Naive thymus-derived CD4-positive, alpha-beta T cell (primary cell): ENCODE results near the gene TMEM151B. TPM values are rescaled to one million over a fixed set of nuclear protein-coding genes. Genes with fewer than 3 reads are reported as not detected.
A peak's percentile ranks its signal among the peaks of the same experiment; 100 is the strongest.

Experiments
- ATAC-seq: fragments of 150-1000 bp; cut with Tn5 transposase; 2 replicates; pipeline ENCODE4 v1.10.0; 2021; ENCODE audit warnings: mild to moderate bottlenecking, moderate library complexity
- CTCF ChIA-PET: fragments of 350-600 bp; sonication (Branson Sonifier 250); formaldehyde crosslinking; loops from one replicate; lab custom pipeline; 2021; ENCODE audit warnings: antibody characterized with exemption; lab: Charles Lee
- POLR2A ChIA-PET: fragments of 350-600 bp; sonication (Branson Sonifier 250); formaldehyde crosslinking; loops from one replicate; lab custom pipeline; 2021; ENCODE audit warnings: antibody characterized with exemption, inconsistent platforms; lab: Charles Lee
- DNase-seq, 9 donors: peaks; one replicate each; pipeline versions ENCODE4 v3.0.0 to v3.0.0-alpha.2; 2020 to 2022; ENCODE audit warnings: mixed read lengths in 1 of 9
- H3K27ac ChIP-seq: one replicate; pipeline ENCODE4 v1.7.0; 2013; ENCODE audit warnings: mild to moderate bottlenecking, low read depth, low read length, moderate library complexity
- H3K27me3 ChIP-seq, 2 donors: one replicate each; pipeline ENCODE4 v1.7.0; 2013; ENCODE audit warnings: low read length in 2 of 2, mild to moderate bottlenecking in 2 of 2, moderate library complexity in 2 of 2; ENCODE audit not compliant: control insufficient read depth in 2 of 2, insufficient read depth in 2 of 2
- H3K36me3 ChIP-seq, 3 experiments: 1 replicate in 2 of 3; 2 replicates in 1 of 3; pipeline ENCODE4 v1.7.0; 2013; ENCODE audit warnings: low read length in 3 of 3, mild to moderate bottlenecking in 3 of 3, moderate library complexity in 1 of 3; ENCODE audit not compliant: insufficient read depth in 3 of 3, control insufficient read depth in 2 of 3
- H3K4me1 ChIP-seq, 2 donors: one replicate each; pipeline ENCODE4 v1.7.0; 2013; ENCODE audit warnings: low read length in 2 of 2, mild to moderate bottlenecking in 2 of 2, moderate library complexity in 1 of 2; ENCODE audit not compliant: control insufficient read depth in 2 of 2, insufficient read depth in 2 of 2
- H3K4me3 ChIP-seq: 2 replicates; pipeline ENCODE4 v1.7.0; 2013; ENCODE audit warnings: mild to moderate bottlenecking, low read length
- H3K9me3 ChIP-seq, 3 experiments: 1 replicate in 2 of 3; 2 replicates in 1 of 3; pipeline ENCODE4 v1.7.0; 2013; ENCODE audit warnings: low read length in 3 of 3; ENCODE audit not compliant: control insufficient read depth in 2 of 3
- H3K27ac Mint-ChIP-seq, 9 donors: one replicate each; pipeline ENCODE4 v1.8.0; 2020 to 2022; ENCODE audit warnings: mixed read lengths in 9 of 9, mild to moderate bottlenecking in 8 of 9, moderate library complexity in 5 of 9, inconsistent platforms in 2 of 9
- H3K27me3 Mint-ChIP-seq, 5 donors: one replicate each; pipeline ENCODE4 v1.8.0; 2021 to 2022; ENCODE audit warnings: mixed read lengths in 5 of 5, mild to moderate bottlenecking in 1 of 5
- H3K36me3 Mint-ChIP-seq, 5 donors: one replicate each; pipeline ENCODE4 v1.8.0; 2020 to 2022; ENCODE audit warnings: mixed read lengths in 5 of 5, mild to moderate bottlenecking in 3 of 5, inconsistent platforms in 1 of 5
- H3K4me1 Mint-ChIP-seq, 7 donors: one replicate each; pipeline ENCODE4 v1.8.0; 2020 to 2022; ENCODE audit warnings: mixed read lengths in 7 of 7, mild to moderate bottlenecking in 3 of 7, inconsistent platforms in 1 of 7
- H3K4me3 Mint-ChIP-seq, 10 donors: one replicate each; pipeline ENCODE4 v1.8.0; 2020 to 2022; ENCODE audit warnings: mild to moderate bottlenecking in 10 of 10, mixed read lengths in 10 of 10, moderate library complexity in 6 of 10, inconsistent platforms in 2 of 10
- H3K9me3 Mint-ChIP-seq, 11 donors: one replicate each; pipeline ENCODE4 v1.8.0; 2020 to 2022; ENCODE audit warnings: mixed read lengths in 11 of 11, mild to moderate bottlenecking in 4 of 11, inconsistent platforms in 1 of 11, moderate library complexity in 1 of 11
- intact Hi-C, 2 donors: fragments of 100-400 bp; cut with micrococcal nuclease; formaldehyde crosslinking; loops; one replicate each; pipeline ENCODE4 v1.15.1; 2023
- polyA plus RNA-seq, 2 donors: library from polyadenylated mRNA; unstranded; fragments of 300-500 nt; fragmentation: Illumina TruSeq; gene quantifications; one replicate each; pipeline ENCODE4 v1.2.3, GENCODE V29; 2021
- total RNA-seq, 6 experiments: library from RNA in 5 of 6; stranded (reverse) in 5 of 6; gene quantifications; 1 replicate in 5 of 6; 2 replicates in 1 of 6; pipeline ENCODE4 v1.2.3 and lab custom pipeline; 2021 to 2026

Gene TMEM151B
- total and polyA plus RNA-seq, 7 experiments from 2014 or later: 0.22 TPM; not detected in 6

- H3K27me3 ChIP-seq: no peaks in the 10 kb centered on the region
- ATAC-seq (no peak), DNase-seq (no peak)
- Mint-ChIP-seq H3K9me3 (peaks cover 0 to 9% (median 0%) of the 10 kb centered on the region in 11 donors), H3K4me1 (peaks cover 25 to 68% (median 62%) of the 10 kb centered on the region in 7 donors), H3K27me3 (no peaks in the 10 kb centered on the region), H3K4me3 (peak overlapping the region; percentile 78 to 93 (median 86)), H3K27ac (peak overlapping the region; percentile 75 to 96 (median 88)), H3K36me3 (peaks cover 4 to 45% (median 23%) of the 10 kb centered on the region in 5 donors)
- ChIA-PET POLR2A (interaction anchor here (0.6 to 4.7 kb wide), 11 partner anchors 8 to 125 kb away, joined by 3 to 142 read pairs (median 4); partner anchors contain the start of genes AARS2, HSP90AB1 and NFKBIE), CTCF (interaction anchor here (0.7 to 2.7 kb wide), 11 partner anchors 8 to 124 kb away, joined by 3 to 22 read pairs (median 5); partner anchors contain the start of genes AARS2 and HSP90AB1)
- peak overlapping the region; percentile 87 for H3K27ac ChIP-seq
- peaks cover 12 to 62% (median 12%) of the 10 kb centered on the region in 3 experiments for H3K36me3 ChIP-seq
- intact Hi-C loops: loop anchor here (1.0 to 5.0 kb wide), 6 partner anchors 9 to 1804 kb away; partner anchors contain the start of genes HSP90AB1 (in 2 of the 2), NFKBIE (in 2 of the 2) and TRERF1 (in 1 of the 2)
- peaks cover 13 to 16% of the 10 kb centered on the region in 2 donors for H3K4me1 ChIP-seq
- H3K9me3 ChIP-seq: no peaks in the 10 kb centered on the region
- H3K4me3 ChIP-seq: peak overlapping the region; percentile 74
Observed at GRCh38 chr6:44256775-44257024, 13.6 kb upstream of the TMEM151B start.

- peak within 1 kb of the TSS; percentile 87 for H3K27ac ChIP-seq
- Mint-ChIP-seq H3K4me3 (peak within 1 kb of the TSS; percentile 80 to 94 (median 92)), H3K4me1 (peaks cover 21 to 64% (median 60%) of the 10 kb centered on the region in 7 donors), H3K9me3 (peaks cover 0 to 6% (median 0%) of the 10 kb centered on the region in 11 donors), H3K27me3 (no peaks in the 10 kb centered on the region), H3K36me3 (peaks cover 0 to 40% (median 18%) of the 10 kb centered on the region in 5 donors), H3K27ac (peak within 1 kb of the TSS; percentile 75 to 97 (median 89))
- intact Hi-C loops: loop anchor here (1.0 to 5.0 kb wide), 6 partner anchors 8 to 1805 kb away; partner anchors contain the start of genes HSP90AB1 (in 2 of the 2), NFKBIE (in 2 of the 2) and TRERF1 (in 1 of the 2)
- no peaks in the 10 kb centered on the region for H3K27me3 ChIP-seq
- peak within 1 kb of the TSS; percentile 74 for H3K4me3 ChIP-seq
- ChIA-PET CTCF (interaction anchor here (0.7 to 2.7 kb wide), 11 partner anchors 8 to 125 kb away, joined by 3 to 22 read pairs (median 5); partner anchors contain the start of genes AARS2 and HSP90AB1), POLR2A (interaction anchor here (0.6 to 4.7 kb wide), 9 partner anchors 10 to 125 kb away, joined by 3 to 142 read pairs (median 3); partner anchors contain the start of genes AARS2 and HSP90AB1)
- peaks cover 14 to 18% of the 10 kb centered on the region in 2 donors for H3K4me1 ChIP-seq
- DNase-seq (peak; percentile 53 to 83 (median 69)), ATAC-seq (peak; percentile 87)
- no peaks in the 10 kb centered on the region for H3K9me3 ChIP-seq
- H3K36me3 ChIP-seq: peaks cover 7 to 57% (median 9%) of the 10 kb centered on the region in 3 experiments
Observed at GRCh38 chr6:44257025-44257752, 13.1 kb upstream of the TMEM151B start, which contains the start of gene SLC35B2. SLC35B2 (minus strand) TSS chr6:44257528; CDS start chr6:44257410, 118 bp downstream.

GRCh38 chr6:44257753-44258324, 12.4 kb upstream of the TMEM151B start:
- ATAC-seq (no peak), DNase-seq (no peak)
- POLR2A ChIA-PET: interaction anchor here (1.1 to 4.7 kb wide), 2 partner anchors 10 to 11 kb away, joined by 8 to 142 read pairs; partner anchors contain the start of gene HSP90AB1
- CTCF ChIA-PET: interaction anchor here (1.0 to 2.1 kb wide), 2 partner anchors 11 to 55 kb away, joined by 4 to 9 read pairs; partner anchors contain the start of gene AARS2
- Histone ChIP-seq H3K9me3 (no peaks in the 10 kb centered on the region), H3K27ac (peak overlapping the region; percentile 58), H3K36me3 (peaks cover 7 to 51% (median 9%) of the 10 kb centered on the region in 3 experiments), H3K4me1 (peaks cover 21 to 24% of the 10 kb centered on the region in 2 donors), H3K4me3 (no peak overlapping the region), H3K27me3 (no peaks in the 10 kb centered on the region)
- intact Hi-C loops: loop anchor here (1.0 to 5.0 kb wide), 6 partner anchors 7 to 1806 kb away; partner anchors contain the start of genes HSP90AB1 (in 2 of the 2), NFKBIE (in 2 of the 2) and TRERF1 (in 1 of the 2)
- H3K4me3 Mint-ChIP-seq: peak overlapping the region; percentile 80 to 94 (median 91)
- H3K4me1 Mint-ChIP-seq: peaks cover 27 to 67% (median 62%) of the 10 kb centered on the region in 7 donors
- peak overlapping the region; percentile 75 to 97 (median 89) for H3K27ac Mint-ChIP-seq
- H3K36me3 Mint-ChIP-seq: peaks cover 0 to 38% (median 16%) of the 10 kb centered on the region in 5 donors
- peaks cover 0 to 6% (median 0%) of the 10 kb centered on the region in 11 donors for H3K9me3 Mint-ChIP-seq
- H3K27me3 Mint-ChIP-seq: no peaks in the 10 kb centered on the region

- Histone ChIP-seq H3K4me1 (peaks cover 26 to 29% of the 10 kb centered on the region in 2 donors), H3K9me3 (no peaks in the 10 kb centered on the region), H3K27me3 (no peaks in the 10 kb centered on the region), H3K27ac (peak overlapping the region; percentile 58), H3K36me3 (peaks cover 5 to 46% (median 7%) of the 10 kb centered on the region in 3 experiments), H3K4me3 (no peak overlapping the region)
- peak in 1 of 9 donors; percentile 22 for DNase-seq
- Mint-ChIP-seq H3K9me3 (peaks cover 0 to 6% (median 0%) of the 10 kb centered on the region in 11 donors), H3K4me3 (peak overlapping the region; percentile 38 to 94 (median 89)), H3K36me3 (peaks cover 0 to 39% (median 10%) of the 10 kb centered on the region in 5 donors), H3K27me3 (no peaks in the 10 kb centered on the region), H3K4me1 (peaks cover 32 to 67% (median 62%) of the 10 kb centered on the region in 7 donors), H3K27ac (peak overlapping the region in 8 of 9 donors; percentile 75 to 96 (median 89))
- ChIA-PET POLR2A (interaction anchor here (4.7 kb wide), 1 partner anchor 12 kb away, joined by 142 read pairs; the partner anchor contains the start of gene HSP90AB1), CTCF (no interaction called here)
- ATAC-seq: no peak
- intact Hi-C loops: loop anchor here in 1 of 2 donors (5.0 kb wide), 1 partner anchor 1806 kb away; the partner anchor contains the start of gene TRERF1
Observed at GRCh38 chr6:44258325-44258863, 11.9 kb upstream of the TMEM151B start.

GRCh38 chr6:44258921-44259320, 11.3 kb upstream of the TMEM151B start:
- POLR2A ChIA-PET: interaction anchor here (4.7 kb wide), 1 partner anchor 12 kb away, joined by 142 read pairs; the partner anchor contains the start of gene HSP90AB1
- Histone ChIP-seq H3K27me3 (no peaks in the 10 kb centered on the region), H3K27ac (no peak overlapping the region), H3K4me1 (peaks cover 32 to 34% of the 10 kb centered on the region in 2 donors), H3K9me3 (no peaks in the 10 kb centered on the region), H3K4me3 (no peak overlapping the region), H3K36me3 (peaks cover 0 to 41% (median 7%) of the 10 kb centered on the region in 3 experiments)
- intact Hi-C loops: loop anchor here in 1 of 2 donors (5.0 kb wide), 1 partner anchor 1807 kb away; the partner anchor contains the start of gene TRERF1
- Mint-ChIP-seq H3K27ac (peak overlapping the region in 7 of 9 donors; percentile 73 to 93 (median 88)), H3K9me3 (peaks cover 0 to 6% (median 0%) of the 10 kb centered on the region in 11 donors), H3K4me1 (peaks cover 37 to 67% (median 62%) of the 10 kb centered on the region in 7 donors), H3K27me3 (no peaks in the 10 kb centered on the region), H3K36me3 (peaks cover 0 to 41% (median 6%) of the 10 kb centered on the region in 5 donors), H3K4me3 (peak overlapping the region; percentile 38 to 94 (median 89))
- ATAC-seq (no peak), DNase-seq (no peak)
- CTCF ChIA-PET: no interaction called here
